Right cardiac atrium (tissue), 5 donors: ENCODE data around the gene HOXC5. TPM values are rescaled to one million over a fixed set of nuclear protein-coding genes. Genes with fewer than 3 reads are reported as not detected.

Experiments
- ATAC-seq, 2 donors: fragments of 200-7000 bp; cut with Tn5 transposase; one replicate each; pipeline versions ENCODE4 v1.8.0 to v1.9.1; 2020; ENCODE audit warnings: moderate library complexity in 2 of 2, mild to moderate bottlenecking in 1 of 2
- DNase-seq, 3 donors: peaks; one replicate each; pipeline ENCODE4 v3.0.0-alpha.2; 2020
- H3K27ac ChIP-seq: one replicate; pipeline ENCODE4 v1.5.1; 2013; ENCODE audit warnings: mild to moderate bottlenecking, low read length, control low read depth, moderate library complexity
- H3K27me3 ChIP-seq: one replicate; pipeline ENCODE4 v1.6.1; 2013; ENCODE audit not compliant: control insufficient read depth, insufficient read depth
- H3K4me1 ChIP-seq: one replicate; pipeline ENCODE4 v1.6.1; 2013; ENCODE audit warnings: low read length; ENCODE audit not compliant: control insufficient read depth, insufficient read depth
- H3K4me3 ChIP-seq: one replicate; pipeline ENCODE4 v1.5.1; 2013; ENCODE audit warnings: low read length, control low read depth
- H3K9me3 ChIP-seq: one replicate; pipeline ENCODE4 v1.6.1; 2013; ENCODE audit warnings: low read length; ENCODE audit not compliant: control insufficient read depth
- WGBS: extraction: QIAGEN DNeasy Blood & Tissue Kit; methylation state at CpG from one replicate; pipeline ENCODE4 v1.1.7; 2013; 5-methylcytosine and 5-hydroxymethylcytosine counted together
- intact Hi-C, 4 donors: fragments of 100-400 bp; cut with DNase I; formaldehyde crosslinking; loops; one replicate each; pipeline versions ENCODE4 v1.11.0 to v1.14.0; 2022 to 2023
- microRNA-seq, 2 donors: library from miRNA; unstranded; fragments of <30 nt; microRNA quantifications; one replicate each; pipeline ENCODE4 v1.2.0, GENCODE V29; 2020 to 2021
- polyA plus RNA-seq: library from polyadenylated mRNA; stranded (reverse); fragments of 200-250 nt; gene quantifications from one replicate; pipeline ENCODE4 v1.2.3, GENCODE V29; 2013
- total RNA-seq, 4 donors: library from RNA; stranded (reverse); fragmentation: NEBNext Ultra II Directional; extraction: Animal tissue kit (Norgen Biotek cat#: 25700); gene quantifications; one replicate each; pipeline ENCODE4 v1.2.1, GENCODE V29; 2021
- donor health status: healthy with polysubstance abuse.
- donor health status: DM: no; HTN: yes; CAD: no.
- donor health status: DM: no; HTN: no; CAD: no.
- donor health status: DM: no; HTN: yes; CAD: no; lungs with severe emphysema.
- donor health status: DM: yes; HTN: yes; CAD: no.

The HOXC5 gene
- total and polyA plus RNA-seq, 5 donors: 0.11 TPM; not detected in 4

DNA sequence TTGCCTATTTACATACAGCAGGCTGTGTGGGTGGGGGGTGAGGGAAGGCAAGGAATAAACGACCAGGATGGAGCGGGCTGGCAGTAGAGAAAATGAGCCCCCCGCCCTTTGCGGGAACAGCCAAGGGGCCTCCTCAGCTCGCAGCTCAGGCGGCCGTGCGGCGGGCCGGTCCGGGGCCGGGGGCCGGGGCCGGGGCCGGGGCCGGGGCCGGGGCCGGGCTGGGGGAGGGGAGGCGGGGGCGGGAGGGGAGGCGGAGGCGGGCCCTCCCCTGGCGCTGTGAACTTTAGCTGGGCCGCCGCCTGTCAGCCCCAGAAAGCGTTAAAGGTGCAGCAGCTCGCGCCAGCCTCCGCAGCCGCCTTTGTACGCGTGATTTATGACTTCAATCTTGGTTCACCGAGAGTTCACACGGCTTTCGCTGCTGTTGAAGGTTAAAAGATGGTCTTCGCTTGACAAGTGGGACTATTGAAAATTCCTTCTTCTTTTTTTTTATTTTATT lies 49.6 kb downstream of the HOXC5 start:
- ATAC-seq: no peak
- Histone ChIP-seq H3K4me3 (peak overlapping the region; percentile 22), H3K27ac (no peak overlapping the region), H3K4me1 (no peaks in the 10 kb centered on the region), H3K9me3 (no peaks in the 10 kb centered on the region), H3K27me3 (no peaks in the 10 kb centered on the region)
- 3% methylated on average over 35 of the region's 36 CpGs for WGBS
- peak in 2 of 3 donors; percentile 57 to 67 for DNase-seq
- intact Hi-C loops: no loop called here

Small RNA genes within 50 kb of the gene (microRNA-seq; reads per million reads assigned to microRNA genes)
- gene MIR196A2 (0.54 to 1.7 reads per million in 2 donors), gene MIR615 (0.84 to 3.2 reads per million in 2 donors)

Other genes starting within 250 kb of the HOXC5 start
- not detected for gene HOXC13, start 94.2 kb upstream of the HOXC5 start, total RNA-seq
- not detected for gene HOXC13, start 94.2 kb upstream of the HOXC5 start, polyA plus RNA-seq
- gene HOXC12, start 78.1 kb upstream of the HOXC5 start, total RNA-seq: not detected
- gene HOXC12, start 78.1 kb upstream of the HOXC5 start, polyA plus RNA-seq: not detected
- not detected for gene HOXC11, start 59.9 kb upstream of the HOXC5 start, total RNA-seq
- not detected for gene HOXC11, start 59.9 kb upstream of the HOXC5 start, polyA plus RNA-seq
- not detected for gene HOTAIR, start 58.1 kb upstream of the HOXC5 start, total RNA-seq
- not detected for gene HOTAIR, start 58.1 kb upstream of the HOXC5 start, polyA plus RNA-seq
- gene HOXC10, start 47.9 kb upstream of the HOXC5 start, total RNA-seq: not detected
- gene HOXC10, start 47.9 kb upstream of the HOXC5 start, polyA plus RNA-seq: not detected
- gene HOXC9, start 32.9 kb upstream of the HOXC5 start, total RNA-seq: under 1 TPM in 1 of 4 donors, not detected in 3; 0.15 TPM
- not detected for gene HOXC9, start 32.9 kb upstream of the HOXC5 start, polyA plus RNA-seq
- gene HOXC8, start 24.1 kb upstream of the HOXC5 start, total RNA-seq: not detected
- not detected for gene HOXC8, start 24.1 kb upstream of the HOXC5 start, polyA plus RNA-seq
- gene HOXC6, start 4.6 kb upstream of the HOXC5 start, total RNA-seq: under 1 TPM in 3 of 4 donors, not detected in 1; 0.34 to 0.65 (median 0.42) TPM
- gene HOXC6, start 4.6 kb upstream of the HOXC5 start, polyA plus RNA-seq: 0.48 TPM
- gene HOXC4, start 20.8 kb downstream of the HOXC5 start, total RNA-seq: under 1 TPM in 3 of 4 donors, not detected in 1; 0.14 to 0.37 (median 0.33) TPM
- 0.32 TPM for gene HOXC4, start 20.8 kb downstream of the HOXC5 start, polyA plus RNA-seq
- 10 to 100 TPM; 16.8 to 20.7 (median 18.6) TPM for gene SMUG1, start 155.9 kb downstream of the HOXC5 start, total RNA-seq
- gene SMUG1, start 155.9 kb downstream of the HOXC5 start, polyA plus RNA-seq: 26.3 TPM
- gene CBX5, start 247.1 kb downstream of the HOXC5 start, total RNA-seq: 10 to 100 TPM; 55.1 to 68.2 (median 57.1) TPM
- 23.0 TPM for gene CBX5, start 247.1 kb downstream of the HOXC5 start, polyA plus RNA-seq
- 100 to 1,000 TPM; 425 to 572 (median 530) TPM for gene HNRNPA1, start 247.7 kb downstream of the HOXC5 start, total RNA-seq
- 405 TPM for gene HNRNPA1, start 247.7 kb downstream of the HOXC5 start, polyA plus RNA-seq